ENCODE data around the gene CDCA5.

GRCh38 chr11:65036931-65037330 is 46.9 kb downstream of the CDCA5 start:
- TF ChIP-seq CTCF (IDR thresholded peaks at IDR 0.05) (no peak), POLR2A (IDR thresholded peaks at IDR 0.05) (no peak)

All from ovary (tissue), 3 donors.